KMS-11 (cell line): ENCODE measurements around the gene C1QL2.

Source experiments
- H2AFZ ChIP-seq: fragments of 200-600 bp; sonication (generic); 2 replicates; pipeline ENCODE4 v1.6.1; 2016; ENCODE audit warnings: antibody characterized with exemption, mixed run types, low read depth
- H3K27ac ChIP-seq: fragments of 200-600 bp; sonication (generic); 2 replicates; pipeline ENCODE4 v1.6.1; 2016; ENCODE audit warnings: mild to moderate bottlenecking, mixed run types
- H3K27me3 ChIP-seq: fragments of 200-600 bp; sonication (generic); 2 replicates; pipeline ENCODE4 v1.6.1; 2017; ENCODE audit warnings: mild to moderate bottlenecking, low read depth, mixed run types, moderate library complexity; ENCODE audit not compliant: insufficient read depth
- H3K36me3 ChIP-seq: fragments of 200-600 bp; sonication (generic); 2 replicates; pipeline ENCODE4 v1.6.1; 2017; ENCODE audit warnings: mild to moderate bottlenecking, mixed run types; ENCODE audit not compliant: insufficient read depth
- H3K4me1 ChIP-seq: fragments of 200-600 bp; sonication (generic); 2 replicates; pipeline ENCODE4 v1.6.1; 2016; ENCODE audit warnings: mild to moderate bottlenecking, low read depth, mixed run types; ENCODE audit not compliant: poor library complexity, severe bottlenecking
- H3K4me2 ChIP-seq: fragments of 200-600 bp; sonication (generic); 2 replicates; pipeline ENCODE4 v1.7.0; 2016; ENCODE audit warnings: mild to moderate bottlenecking, mixed run types
- H3K4me3 ChIP-seq: fragments of 200-600 bp; sonication (generic); IDR thresholded peaks from 2 replicates; pipeline ENCODE4 v1.6.1; 2017; ENCODE audit warnings: low read depth, low read length, mixed read lengths; ENCODE audit not compliant: insufficient read depth
- H3K79me2 ChIP-seq: fragments of 200-600 bp; sonication (generic); 2 replicates; pipeline ENCODE4 v1.6.1; 2016; ENCODE audit warnings: low read depth, mixed run types; ENCODE audit not compliant: insufficient read depth
- H3K9ac ChIP-seq: fragments of 200-600 bp; sonication (generic); 2 replicates; pipeline ENCODE4 v1.6.1; 2016; ENCODE audit warnings: mild to moderate bottlenecking, mixed run types
- H4K20me1 ChIP-seq: fragments of 200-600 bp; sonication (generic); 2 replicates; pipeline ENCODE4 v1.6.1; 2016; ENCODE audit warnings: mild to moderate bottlenecking, mixed run types; ENCODE audit not compliant: insufficient read depth
- TF ChIP-seq, protein P1 (sequence below): fragments of 200-600 bp; sonication (generic); conservative IDR thresholded peaks from 2 replicates; pipeline ENCODE4 v1.6.1; 2017; ENCODE audit warnings: low read depth, mild to moderate bottlenecking, antibody characterized with exemption, low read length, moderate library complexity, mixed read lengths

The C1QL2 gene

DNA sequence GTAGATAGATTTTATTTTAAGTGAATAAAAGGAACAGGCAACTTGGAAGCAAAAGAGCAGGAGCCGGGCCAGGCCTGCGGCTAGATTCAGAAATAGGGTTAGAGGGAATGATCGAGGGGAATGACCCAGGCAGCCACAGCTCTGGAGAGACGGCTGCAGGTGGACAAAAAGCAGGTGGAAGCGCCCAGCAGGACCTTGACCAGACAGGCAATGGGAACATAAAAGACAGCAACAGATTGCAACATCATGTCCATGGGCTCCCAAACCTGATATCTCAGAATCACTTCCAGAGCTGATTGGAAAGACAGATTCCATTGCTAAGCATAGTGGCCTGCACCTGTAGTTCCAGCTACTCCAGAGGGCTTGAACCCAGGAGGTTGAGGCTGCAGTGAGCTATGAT is 36.5 kb upstream of the C1QL2 start:
- Histone ChIP-seq H3K4me3 (no peak overlapping the region), H3K4me1 (no peaks in the 10 kb centered on the region), H3K9ac (no peak overlapping the region), H3K36me3 (no peaks in the 10 kb centered on the region), H3K79me2 (no peaks in the 10 kb centered on the region), H3K4me2 (no peak overlapping the region), H3K27ac (no peak overlapping the region), H2AFZ (no peak overlapping the region), H3K27me3 (no peaks in the 10 kb centered on the region), H4K20me1 (no peaks in the 10 kb centered on the region)
- TF ChIP-seq, protein P1, sequence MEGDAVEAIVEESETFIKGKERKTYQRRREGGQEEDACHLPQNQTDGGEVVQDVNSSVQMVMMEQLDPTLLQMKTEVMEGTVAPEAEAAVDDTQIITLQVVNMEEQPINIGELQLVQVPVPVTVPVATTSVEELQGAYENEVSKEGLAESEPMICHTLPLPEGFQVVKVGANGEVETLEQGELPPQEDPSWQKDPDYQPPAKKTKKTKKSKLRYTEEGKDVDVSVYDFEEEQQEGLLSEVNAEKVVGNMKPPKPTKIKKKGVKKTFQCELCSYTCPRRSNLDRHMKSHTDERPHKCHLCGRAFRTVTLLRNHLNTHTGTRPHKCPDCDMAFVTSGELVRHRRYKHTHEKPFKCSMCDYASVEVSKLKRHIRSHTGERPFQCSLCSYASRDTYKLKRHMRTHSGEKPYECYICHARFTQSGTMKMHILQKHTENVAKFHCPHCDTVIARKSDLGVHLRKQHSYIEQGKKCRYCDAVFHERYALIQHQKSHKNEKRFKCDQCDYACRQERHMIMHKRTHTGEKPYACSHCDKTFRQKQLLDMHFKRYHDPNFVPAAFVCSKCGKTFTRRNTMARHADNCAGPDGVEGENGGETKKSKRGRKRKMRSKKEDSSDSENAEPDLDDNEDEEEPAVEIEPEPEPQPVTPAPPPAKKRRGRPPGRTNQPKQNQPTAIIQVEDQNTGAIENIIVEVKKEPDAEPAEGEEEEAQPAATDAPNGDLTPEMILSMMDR: no peak

- Histone ChIP-seq H2AFZ (no peak overlapping the region), H3K4me1 (no peaks in the 10 kb centered on the region), H3K9ac (no peak overlapping the region), H3K4me3 (no peak overlapping the region), H3K4me2 (no peak overlapping the region), H3K27ac (no peak overlapping the region), H3K36me3 (no peaks in the 10 kb centered on the region), H3K79me2 (no peaks in the 10 kb centered on the region), H3K27me3 (no peaks in the 10 kb centered on the region), H4K20me1 (no peaks in the 10 kb centered on the region)
- TF ChIP-seq, protein P1: no peak
Observed at GRCh38 chr2:119192893-119193292, 34.3 kb upstream of the C1QL2 start.

DNA sequence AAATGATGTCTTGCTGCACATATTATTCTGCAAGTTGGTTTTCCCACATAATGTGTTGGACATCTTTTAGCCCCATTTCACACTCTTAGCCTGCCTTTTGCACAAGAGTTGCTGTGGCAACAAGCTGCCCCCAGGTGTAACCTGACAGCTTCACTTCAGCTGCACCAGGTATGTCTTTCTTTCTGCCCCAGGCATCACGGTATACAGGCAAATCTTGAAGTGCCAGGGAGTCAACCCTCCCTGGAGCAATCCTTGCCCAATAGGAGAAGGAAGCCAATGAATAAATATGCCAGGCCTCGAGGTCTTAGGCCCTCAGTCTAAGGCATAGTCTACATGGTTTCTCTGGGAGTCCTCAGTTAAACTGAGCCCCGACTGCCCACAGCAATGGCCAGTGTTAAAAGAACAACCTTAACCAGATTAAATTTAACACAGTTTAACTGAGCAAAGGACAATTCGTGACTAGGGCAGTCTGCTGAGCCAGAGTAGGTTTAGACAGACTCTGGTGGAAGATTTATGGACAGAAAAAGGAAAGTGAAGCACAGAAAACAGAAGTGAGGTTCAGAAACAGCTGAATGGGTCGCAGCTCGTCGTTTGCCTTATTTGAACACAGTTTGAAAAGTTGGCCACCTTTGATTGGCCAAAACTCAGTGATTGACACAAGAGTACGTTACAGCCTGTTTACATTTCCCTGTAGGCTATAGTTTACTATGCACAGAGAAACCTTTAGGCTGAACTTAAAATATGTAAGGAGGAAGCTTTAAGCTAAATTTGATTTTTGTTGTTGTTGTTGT is 32.0 kb upstream of the C1QL2 start:
- Histone ChIP-seq H3K27ac (no peak overlapping the region), H3K4me3 (no peak overlapping the region), H3K4me1 (no peaks in the 10 kb centered on the region), H3K27me3 (no peaks in the 10 kb centered on the region), H2AFZ (no peak overlapping the region), H3K79me2 (no peaks in the 10 kb centered on the region), H3K36me3 (no peaks in the 10 kb centered on the region), H4K20me1 (no peaks in the 10 kb centered on the region), H3K9ac (no peak overlapping the region), H3K4me2 (no peak overlapping the region)
- TF ChIP-seq, protein P1: no peak

DNA sequence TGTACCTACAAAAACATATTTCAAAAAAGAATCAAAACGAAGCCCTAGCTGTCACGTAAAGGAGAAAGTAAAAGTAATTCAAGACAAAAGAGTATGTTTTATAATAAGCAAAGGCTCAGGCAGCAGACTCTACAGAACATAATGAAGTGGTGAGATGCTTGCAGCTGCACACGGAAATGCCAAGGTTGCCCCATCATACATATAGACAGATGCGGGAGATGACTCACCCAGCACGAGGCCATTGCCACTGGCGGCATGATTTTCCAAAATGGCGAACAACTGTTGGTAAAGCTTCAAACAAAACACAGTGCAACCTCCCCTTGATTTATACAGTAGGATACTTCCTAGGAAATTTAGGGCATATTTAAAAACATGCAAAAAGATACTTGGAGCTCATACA is 26.0 kb upstream of the C1QL2 start:
- H3K4me2 ChIP-seq: no peak overlapping the region
- no peaks in the 10 kb centered on the region for H3K79me2 ChIP-seq
- no peak overlapping the region for H3K27ac ChIP-seq
- H3K4me3 ChIP-seq: no peak overlapping the region
- H3K4me1 ChIP-seq: no peaks in the 10 kb centered on the region
- H3K27me3 ChIP-seq: no peaks in the 10 kb centered on the region
- TF ChIP-seq, protein P1: no peak
- H3K36me3 ChIP-seq: no peaks in the 10 kb centered on the region
- H4K20me1 ChIP-seq: no peaks in the 10 kb centered on the region
- no peak overlapping the region for H2AFZ ChIP-seq
- H3K9ac ChIP-seq: no peak overlapping the region
